GM23338 (cell line): Measurements from ENCODE around the gene JAZF1. TPM values are rescaled to one million over a fixed set of nuclear protein-coding genes. Genes with fewer than 3 reads are reported as not detected.
A peak's percentile ranks its signal among the peaks of the same experiment; 100 is the strongest.

ENCODE experiments used
- ATAC-seq: fragments of 200-7000 bp; cut with Tn5 transposase; 3 replicates; pipeline ENCODE4 v1.9.1; 2020
- DNase-seq: peaks from one replicate; pipeline ENCODE4 v3.0.0-alpha.2; 2015; ENCODE audit warnings: low spot score
- H2AFZ ChIP-seq: fragments of 200-600 bp; sonication (generic); 2 replicates; pipeline ENCODE4 v1.8.0; 2016; ENCODE audit warnings: antibody characterized with exemption, mild to moderate bottlenecking, moderate library complexity
- H3F3A ChIP-seq: fragments of 200-600 bp; sonication (generic); replicated peaks from 2 replicates; pipeline ENCODE4 v1.8.0; 2017; ENCODE audit warnings: antibody characterized with exemption, mixed run types, low read depth
- H3K27ac ChIP-seq: fragments of 200-600 bp; sonication (generic); 2 replicates; pipeline ENCODE4 v1.6.1; 2016; ENCODE audit warnings: low read depth
- H3K27me3 ChIP-seq: fragments of 200-600 bp; sonication (generic); 2 replicates; pipeline ENCODE4 v1.8.0; 2016; ENCODE audit warnings: mild to moderate bottlenecking, mixed run types, moderate library complexity; ENCODE audit not compliant: insufficient read depth
- H3K36me3 ChIP-seq: fragments of 200-600 bp; sonication (generic); 2 replicates; pipeline ENCODE4 v1.8.0; 2016; ENCODE audit warnings: mild to moderate bottlenecking; ENCODE audit not compliant: insufficient read depth
- H3K4me1 ChIP-seq: fragments of 200-600 bp; sonication (generic); 2 replicates; pipeline ENCODE4 v1.8.0; 2016; ENCODE audit warnings: mild to moderate bottlenecking, moderate library complexity; ENCODE audit not compliant: insufficient read depth
- H3K4me2 ChIP-seq: fragments of 200-600 bp; sonication (generic); 2 replicates; pipeline ENCODE4 v1.7.1; 2017; ENCODE audit warnings: mixed run types
- H3K4me3 ChIP-seq: fragments of 200-600 bp; sonication (generic); 2 replicates; pipeline ENCODE4 v1.6.1; 2016; ENCODE audit warnings: mixed run types
- H3K79me2 ChIP-seq: fragments of 200-600 bp; sonication (generic); replicated peaks from 2 replicates; pipeline ENCODE4 v1.8.0; 2017; ENCODE audit warnings: mild to moderate bottlenecking; ENCODE audit not compliant: insufficient read depth
- H3K9me2 ChIP-seq: fragments of 200-600 bp; sonication (generic); 2 replicates; pipeline ENCODE4 v1.8.0; 2017; ENCODE audit not compliant: insufficient read depth
- H4K20me1 ChIP-seq: fragments of 200-600 bp; sonication (generic); replicated peaks from 2 replicates; pipeline ENCODE4 v1.8.0; 2017; ENCODE audit warnings: mild to moderate bottlenecking; ENCODE audit not compliant: insufficient read depth
- H3K27ac Mint-ChIP-seq: 2 replicates; pipeline ENCODE4 v1.8.0; 2020; ENCODE audit warnings: inconsistent platforms, mild to moderate bottlenecking, moderate library complexity, mixed read lengths
- H3K27me3 Mint-ChIP-seq: 3 replicates; pipeline ENCODE4 v1.8.0; 2022; ENCODE audit warnings: low read depth, mild to moderate bottlenecking, moderate library complexity, mixed read lengths, inconsistent platforms; ENCODE audit not compliant: insufficient read depth, poor library complexity
- H3K36me3 Mint-ChIP-seq: 3 replicates; pipeline ENCODE4 v1.8.0; 2021; ENCODE audit warnings: low read depth, mild to moderate bottlenecking, inconsistent platforms, moderate library complexity, mixed read lengths
- H3K4me1 Mint-ChIP-seq: 3 replicates; pipeline ENCODE4 v1.8.0; 2020; ENCODE audit warnings: mild to moderate bottlenecking, inconsistent platforms, mixed read lengths
- H3K4me3 Mint-ChIP-seq: 3 replicates; pipeline ENCODE4 v1.8.0; 2021; ENCODE audit warnings: moderate library complexity, mild to moderate bottlenecking, inconsistent platforms, mixed read lengths
- H3K9me3 Mint-ChIP-seq: 3 replicates; pipeline ENCODE4 v1.8.0; 2020; ENCODE audit warnings: moderate library complexity, mild to moderate bottlenecking, inconsistent platforms, mixed read lengths
- CREB1 ChIP-seq: fragments of 250-450 bp; sonication (Bioruptor Pico); IDR thresholded peaks from 2 replicates; pipeline ENCODE4 v1.5.0; 2020; ENCODE audit warnings: low read depth, mild to moderate bottlenecking, moderate library complexity
- CTCF ChIP-seq, 2 experiments: fragments of 200-600 bp in 1 of 2; sonication (generic) in 1 of 2; conservative IDR thresholded peaks; 2 replicates each; pipeline versions ENCODE4 v1.5.1 to v1.6.1; 2016 to 2017; ENCODE audit warnings: antibody characterized with exemption in 2 of 2, low read depth in 2 of 2, mild to moderate bottlenecking in 2 of 2, moderate library complexity in 1 of 2
- JUNB ChIP-seq: IDR thresholded peaks from one replicate; pipeline ENCODE4 v1.6.1; 2016; ENCODE audit warnings: antibody characterized with exemption; ENCODE audit not compliant: unreplicated experiment
- REST ChIP-seq: IDR thresholded peaks from one replicate; pipeline ENCODE4 v1.6.1; 2018; ENCODE audit warnings: antibody characterized with exemption; ENCODE audit not compliant: unreplicated experiment
- ZNF114 ChIP-seq: fragments of 250-450 bp; sonication (Bioruptor Pico); IDR thresholded peaks from 2 replicates; pipeline ENCODE4 v1.5.0; 2020; ENCODE audit warnings: mild to moderate bottlenecking, moderate library complexity
- ZNF331 ChIP-seq: fragments of 250-450 bp; sonication (Bioruptor Pico); IDR thresholded peaks from 2 replicates; pipeline ENCODE4 v1.5.0; 2020; ENCODE audit warnings: low read depth, mild to moderate bottlenecking, moderate library complexity
- polyA plus RNA-seq: library from polyadenylated mRNA; unstranded; fragments of >200 nt; fragmentation: Nextera tagmentation; extraction: Ambion mirVana; gene quantifications from 2 replicates; pipeline ENCODE4 v1.2.1, GENCODE V29; 2016
- total RNA-seq: library from RNA; depleted of rRNA; stranded (reverse); fragments of >200 nt; shearing (Covaris generic); gene quantifications from 2 replicates; pipeline ENCODE4 v1.2.3, GENCODE V29; 2014

The JAZF1 gene
- total and polyA plus RNA-seq, 2 experiments from 2014 or later: 12.2 to 22.2 TPM

GRCh38 chr7:27943241-27943640 lies 237.4 kb downstream of the JAZF1 start (continued):
- no peak for TF ChIP-seq CTCF (conservative IDR thresholded peaks at IDR 0.05; ENCODE audit: low read depth in 2 of 2)
- no peak for TF ChIP-seq JUNB
- TF ChIP-seq CREB1: no peak
- no peak for TF ChIP-seq ZNF331 (CRISPR knock-in tag)
- TF ChIP-seq REST: no peak

- Histone ChIP-seq H3K27me3 (no peaks in the 10 kb centered on the region), H3K27ac (peak overlapping the region; percentile 56; the same call in 1 of the 2 replicates), H4K20me1 (0 out of 2 replicates have a peak, but pooled peaks cover 4% of the 10 kb centered on the region), H3K9me2 (no peaks in the 10 kb centered on the region), H3K4me2 (no peak overlapping the region), H2AFZ (no peak overlapping the region), H3K4me3 (no peak overlapping the region), H3F3A (no peaks in the 10 kb centered on the region), H3K79me2 (no peaks in the 10 kb centered on the region), H3K4me1 (no peaks in the 10 kb centered on the region), H3K36me3 (no peaks in the 10 kb centered on the region)
- DNase-seq: no peak
- H3K4me3 Mint-ChIP-seq: no peak overlapping the region
- H3K27me3 Mint-ChIP-seq: peaks cover 2% of the 10 kb centered on the region
- no peaks in the 10 kb centered on the region for H3K9me3 Mint-ChIP-seq
- no peak for ATAC-seq
- peaks cover 10% of the 10 kb centered on the region for H3K4me1 Mint-ChIP-seq
- no peaks in the 10 kb centered on the region for H3K36me3 Mint-ChIP-seq
- no peak overlapping the region for H3K27ac Mint-ChIP-seq
- TF ChIP-seq ZNF114 (CRISPR knock-in tag) (no peak), CREB1 (no peak), CTCF (conservative IDR thresholded peaks at IDR 0.05; ENCODE audit: low read depth in 2 of 2) (no peak), REST (no peak)
Observed at GRCh38 chr7:27942711-27943110, 237.9 kb downstream of the JAZF1 start.
